Adipocyte (in vitro differentiated cells): Measurements from ENCODE around the gene CRIP2.
A peak's percentile ranks its signal among the peaks of the same experiment; 100 is the strongest.

ENCODE experiments used
- DNase-seq: peaks from one replicate; pipeline ENCODE4 v3.0.0-alpha.2; 2015; ENCODE audit warnings: low read depth
- H3K27me3 ChIP-seq: replicated peaks from 2 replicates; pipeline ENCODE4 v1.7.0; 2013; ENCODE audit warnings: mild to moderate bottlenecking, low read length, moderate library complexity; ENCODE audit not compliant: control insufficient read depth, insufficient read depth
- H3K36me3 ChIP-seq: 2 replicates; pipeline ENCODE4 v1.7.0; 2013; ENCODE audit warnings: low read length, mild to moderate bottlenecking, moderate library complexity; ENCODE audit not compliant: control insufficient read depth, insufficient read depth, severe bottlenecking
- H3K4me1 ChIP-seq: 2 replicates; pipeline ENCODE4 v1.7.0; 2013; ENCODE audit warnings: mild to moderate bottlenecking, low read length, moderate library complexity; ENCODE audit not compliant: control insufficient read depth, insufficient read depth
- H3K4me3 ChIP-seq: 2 replicates; pipeline ENCODE4 v1.7.0; 2013; ENCODE audit warnings: mild to moderate bottlenecking, low read length, moderate library complexity
- H3K9ac ChIP-seq: 2 replicates; pipeline ENCODE4 v1.7.0; 2013; ENCODE audit warnings: mild to moderate bottlenecking, low read length, moderate library complexity
- H3K9me3 ChIP-seq: 2 replicates; pipeline ENCODE4 v1.7.0; 2013; ENCODE audit warnings: mild to moderate bottlenecking, low read length, moderate library complexity; ENCODE audit not compliant: control insufficient read depth

CRIP2 gene, protein sequence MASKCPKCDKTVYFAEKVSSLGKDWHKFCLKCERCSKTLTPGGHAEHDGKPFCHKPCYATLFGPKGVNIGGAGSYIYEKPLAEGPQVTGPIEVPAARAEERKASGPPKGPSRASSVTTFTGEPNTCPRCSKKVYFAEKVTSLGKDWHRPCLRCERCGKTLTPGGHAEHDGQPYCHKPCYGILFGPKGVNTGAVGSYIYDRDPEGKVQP

DNA sequence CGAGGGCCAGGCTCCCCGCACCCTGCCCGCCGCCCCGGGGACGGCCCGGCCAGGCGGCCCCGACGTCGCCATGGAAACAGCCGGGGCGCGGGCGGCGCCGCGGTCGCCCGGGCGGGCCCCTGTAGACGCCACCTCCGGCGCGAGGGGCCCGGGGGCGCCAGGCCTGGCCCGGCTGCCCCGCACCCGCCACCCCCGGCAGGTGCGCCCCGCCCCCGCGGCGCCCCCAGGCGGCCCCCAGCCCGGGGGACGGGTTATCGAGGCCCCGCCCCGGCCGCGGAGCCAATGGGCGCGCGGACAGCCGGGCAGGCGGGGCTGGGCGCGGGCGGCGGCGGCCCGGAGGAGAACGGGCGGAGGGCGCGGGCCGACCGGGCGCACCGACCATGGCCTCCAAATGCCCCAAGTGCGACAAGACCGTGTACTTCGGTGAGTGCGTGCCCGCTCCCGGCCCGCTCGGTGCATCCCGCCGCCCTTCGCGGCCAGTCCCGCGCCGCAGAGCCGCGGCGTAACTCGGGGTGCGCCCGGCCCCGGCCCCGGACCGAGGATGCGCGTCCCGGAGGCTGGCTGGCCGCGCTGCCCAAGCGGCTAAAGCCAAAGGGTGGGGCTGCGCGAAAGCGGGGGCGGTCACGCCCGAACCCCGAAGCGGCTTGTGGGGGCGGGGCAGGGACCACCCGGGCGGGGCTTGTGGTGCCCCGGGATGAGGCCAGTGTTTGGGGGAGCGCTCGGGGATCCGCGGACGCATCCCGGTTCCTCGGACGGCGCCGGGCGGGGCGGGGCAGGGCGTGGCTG, at the start of gene CRIP2:
Gene CRIP2 (plus strand): TSS at position 339 of the 786 bp plus-strand sequence. CDS start 42 bp downstream, at position 381.
- peaks cover 16% of the 10 kb centered on the region for H3K4me1 ChIP-seq
- H3K4me3 ChIP-seq = peak within 1 kb of the TSS; percentile 70
- H3K27me3 ChIP-seq = no peaks in the 10 kb centered on the region
- H3K36me3 ChIP-seq = no peaks in the 10 kb centered on the region
- DNase-seq = peak; percentile 78
- H3K9me3 ChIP-seq = no peaks in the 10 kb centered on the region
- peak within 1 kb of the TSS; percentile 42 for H3K9ac ChIP-seq

DNA sequence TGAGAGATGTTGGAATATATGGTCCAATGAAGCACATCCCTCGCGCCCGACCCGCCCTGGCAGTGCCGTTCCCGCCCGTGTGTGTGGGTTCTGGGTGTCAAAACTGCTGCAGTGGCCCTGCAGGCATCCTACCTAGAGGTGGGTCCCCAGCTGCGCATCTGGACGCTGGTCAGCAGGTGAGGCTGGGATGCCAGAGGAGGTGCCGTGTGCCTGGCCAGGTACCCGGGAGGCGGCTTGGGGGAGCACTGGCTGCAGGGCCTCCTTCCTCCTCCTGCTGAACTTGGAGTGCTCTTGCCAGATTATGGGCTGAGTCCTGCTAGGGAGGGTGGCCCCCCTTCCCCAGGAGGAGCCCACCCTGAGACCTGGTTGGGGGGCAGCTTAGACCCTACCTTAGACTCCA, 49.8 kb upstream of the CRIP2 start:
- DNase-seq = no peak
- Histone ChIP-seq H3K4me1 (peaks cover 16% of the 10 kb centered on the region), H3K9me3 (no peaks in the 10 kb centered on the region), H3K36me3 (no peaks in the 10 kb centered on the region), H3K4me3 (no peak overlapping the region), H3K9ac (no peak overlapping the region), H3K27me3 (no peaks in the 10 kb centered on the region)

DNA sequence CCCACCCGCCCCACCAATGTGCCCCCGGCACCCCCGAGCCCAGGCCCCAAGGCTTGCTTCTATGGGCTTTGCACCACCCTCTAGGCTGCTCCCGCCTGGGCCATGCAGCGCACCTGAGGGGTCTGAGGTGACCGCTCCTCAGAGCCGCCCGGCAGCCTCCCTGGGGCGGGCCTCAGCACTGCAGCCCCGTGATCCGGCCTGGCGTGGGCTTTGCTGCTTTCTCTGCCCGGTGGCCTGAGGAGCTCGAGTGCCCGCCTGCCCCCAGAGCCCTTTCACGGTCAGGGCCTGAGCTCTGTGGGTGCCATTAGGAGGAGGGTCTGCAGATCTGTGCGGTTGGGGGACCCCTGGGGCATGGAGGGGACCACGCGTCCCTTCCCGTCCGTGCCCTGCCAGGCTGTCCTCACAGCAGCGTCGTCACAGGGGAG, 48.8 kb upstream of the CRIP2 start:
- Histone ChIP-seq H3K4me3 (no peak overlapping the region), H3K36me3 (no peaks in the 10 kb centered on the region), H3K27me3 (no peaks in the 10 kb centered on the region), H3K9ac (no peak overlapping the region), H3K9me3 (no peaks in the 10 kb centered on the region), H3K4me1 (peaks cover 22% of the 10 kb centered on the region)
- DNase-seq = no peak

DNA sequence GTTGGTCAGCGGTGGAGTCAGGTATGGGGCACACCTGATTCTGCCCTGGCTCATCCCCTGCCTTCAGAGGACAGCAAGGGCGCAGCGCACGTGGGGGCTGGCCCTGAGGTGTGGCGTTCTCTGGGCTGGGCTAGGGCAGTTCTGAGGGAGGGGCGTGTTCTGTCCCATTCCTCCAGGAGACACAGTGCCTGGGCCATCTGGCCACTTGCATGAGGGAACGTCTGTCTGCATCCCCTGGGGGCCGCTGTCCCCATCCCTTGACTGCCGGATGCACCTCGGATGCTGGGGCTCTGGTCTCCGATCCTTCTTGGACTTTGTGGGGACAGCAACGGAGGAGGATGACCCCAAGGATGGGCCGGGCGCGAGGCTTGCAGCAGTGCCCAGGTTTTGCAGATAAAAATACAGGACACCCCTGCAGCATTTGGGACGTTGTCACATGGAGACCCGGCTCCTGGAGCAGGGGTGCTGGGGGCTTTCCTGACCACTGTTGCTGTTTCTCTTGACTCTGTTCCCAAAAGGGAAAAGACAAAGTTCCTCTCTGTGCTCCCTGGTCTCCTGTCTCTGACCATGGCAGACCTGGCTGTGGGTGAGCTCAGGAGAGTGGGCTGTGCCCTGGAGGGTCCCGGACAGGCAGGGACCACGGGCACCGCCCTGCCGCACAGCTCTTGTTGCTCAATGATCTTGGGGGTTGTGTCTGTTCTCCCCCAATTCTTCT, 48.0 kb upstream of the CRIP2 start:
- no peak for DNase-seq
- Histone ChIP-seq H3K9ac (no peak overlapping the region), H3K9me3 (no peaks in the 10 kb centered on the region), H3K27me3 (no peaks in the 10 kb centered on the region), H3K36me3 (no peaks in the 10 kb centered on the region), H3K4me3 (no peak overlapping the region), H3K4me1 (peaks cover 19% of the 10 kb centered on the region)

DNA sequence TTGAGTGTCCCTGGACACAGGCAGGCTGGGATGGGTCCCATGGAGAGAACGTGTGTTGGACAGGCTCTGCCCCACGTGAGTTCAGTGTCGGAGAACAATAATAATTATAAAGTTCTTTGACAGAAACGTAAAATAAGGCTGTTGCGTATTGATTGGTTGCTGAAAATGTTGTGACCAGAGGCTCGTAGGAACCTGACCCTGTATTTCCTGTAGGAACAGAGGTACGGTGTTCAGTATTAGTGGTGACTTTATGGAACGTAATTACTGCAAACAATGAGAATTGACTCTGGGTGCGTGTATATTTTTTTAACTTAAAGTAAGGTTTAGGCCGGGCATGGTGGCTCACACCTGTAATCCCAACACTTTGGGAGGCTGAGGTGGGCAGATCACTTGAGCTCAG, 47.2 kb upstream of the CRIP2 start:
- H3K9ac ChIP-seq = no peak overlapping the region
- DNase-seq = no peak
- no peaks in the 10 kb centered on the region for H3K27me3 ChIP-seq
- no peaks in the 10 kb centered on the region for H3K9me3 ChIP-seq
- peaks cover under 1% of the 10 kb centered on the region for H3K36me3 ChIP-seq
- peaks cover 21% of the 10 kb centered on the region for H3K4me1 ChIP-seq
- no peak overlapping the region for H3K4me3 ChIP-seq

DNA sequence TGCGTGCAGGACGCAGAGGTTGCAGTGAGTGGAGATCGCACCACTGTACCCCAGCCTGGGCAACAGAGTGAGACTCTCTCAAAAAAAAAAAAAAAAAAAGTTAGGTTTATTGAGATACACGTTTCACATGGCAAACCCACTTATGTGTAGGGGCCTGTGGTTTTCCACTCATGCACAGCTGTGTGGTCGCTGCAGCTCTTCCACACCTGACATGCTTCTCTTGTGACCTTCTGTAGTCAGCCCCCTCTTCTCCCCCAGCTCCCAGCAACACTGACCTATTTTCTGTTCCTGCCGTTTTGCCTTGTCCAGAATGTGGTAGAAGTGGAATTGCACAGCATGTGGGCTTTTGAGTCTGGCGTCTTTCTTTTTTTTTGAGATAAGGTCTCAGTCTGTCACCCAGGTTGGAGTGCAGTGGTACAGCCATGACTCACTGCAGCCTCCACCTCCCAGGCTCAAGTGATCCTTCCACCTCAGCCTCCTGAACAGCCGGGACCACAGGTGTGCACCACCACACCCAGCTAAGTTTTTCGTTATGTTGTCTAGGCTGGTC, 46.6 kb upstream of the CRIP2 start:
- H3K4me3 ChIP-seq = no peak overlapping the region
- H3K27me3 ChIP-seq = no peaks in the 10 kb centered on the region
- no peak overlapping the region for H3K9ac ChIP-seq
- H3K36me3 ChIP-seq = peaks cover 3% of the 10 kb centered on the region
- peaks cover 21% of the 10 kb centered on the region for H3K4me1 ChIP-seq
- H3K9me3 ChIP-seq = no peaks in the 10 kb centered on the region
- DNase-seq = no peak

DNA sequence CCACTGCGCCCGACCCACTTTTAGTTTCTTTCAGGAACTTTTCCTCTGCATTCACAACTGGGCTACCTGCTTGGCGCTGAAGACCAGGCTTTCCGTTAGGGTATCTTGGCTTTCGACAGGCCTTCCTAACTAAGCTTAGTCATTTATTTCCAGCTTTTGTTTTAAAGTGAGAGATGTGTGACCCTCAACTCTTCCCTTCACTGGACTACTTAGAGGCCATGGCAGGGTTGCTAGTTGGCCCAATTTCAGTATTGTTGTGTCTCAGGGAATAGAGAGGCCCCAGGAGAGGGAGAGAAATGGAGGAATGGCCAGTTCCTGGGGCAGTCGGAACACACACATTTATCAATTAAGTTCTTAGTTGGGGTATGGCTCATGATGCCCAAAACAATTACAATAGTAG, 44.6 kb upstream of the CRIP2 start:
- no peak for DNase-seq
- Histone ChIP-seq H3K27me3 (no peaks in the 10 kb centered on the region), H3K9me3 (no peaks in the 10 kb centered on the region), H3K36me3 (peaks cover 3% of the 10 kb centered on the region), H3K9ac (no peak overlapping the region), H3K4me1 (peaks cover 21% of the 10 kb centered on the region), H3K4me3 (no peak overlapping the region)

DNA sequence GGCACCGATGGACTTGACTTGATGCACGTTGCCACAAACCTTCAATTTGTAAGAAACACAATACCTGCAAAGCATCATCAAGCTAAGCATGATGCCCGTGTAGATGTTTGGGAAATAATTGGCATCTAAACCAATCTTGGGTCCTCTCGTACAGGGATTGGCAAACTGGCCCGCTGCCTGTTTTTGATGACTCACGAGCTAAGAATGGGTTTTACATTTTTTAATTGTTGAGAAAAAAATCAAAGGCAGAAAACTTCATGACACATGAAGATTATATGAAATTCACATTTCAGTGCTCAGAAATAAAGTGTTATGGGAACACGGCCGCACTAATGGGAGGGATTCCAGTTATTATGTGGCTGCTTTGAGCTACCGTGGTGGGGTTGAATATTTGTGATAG, 44.1 kb upstream of the CRIP2 start:
- H3K27me3 ChIP-seq = no peaks in the 10 kb centered on the region
- no peak overlapping the region for H3K4me3 ChIP-seq
- H3K9ac ChIP-seq = no peak overlapping the region
- DNase-seq = peak; percentile 70
- H3K9me3 ChIP-seq = no peaks in the 10 kb centered on the region
- peaks cover 21% of the 10 kb centered on the region for H3K4me1 ChIP-seq
- H3K36me3 ChIP-seq = peaks cover 3% of the 10 kb centered on the region

DNA sequence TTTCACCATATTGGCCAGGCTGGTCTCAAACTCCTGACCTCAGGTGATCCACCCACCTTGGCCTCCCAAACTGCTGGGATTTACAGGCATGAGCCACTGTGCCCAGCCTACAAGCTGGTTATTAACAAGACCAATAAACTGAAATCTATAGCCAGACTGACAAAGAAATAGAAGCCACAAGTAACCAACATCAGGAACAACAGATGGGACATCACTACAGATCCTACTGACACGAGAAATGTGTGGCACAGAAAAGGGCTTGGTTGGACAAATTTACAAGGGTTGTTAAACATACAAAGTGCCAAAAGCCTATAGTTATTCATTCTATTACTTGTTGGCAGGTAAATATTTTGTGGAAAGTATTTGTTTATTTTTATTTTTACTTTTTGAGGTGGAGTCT, 43.4 kb upstream of the CRIP2 start:
- Histone ChIP-seq H3K4me3 (no peak overlapping the region), H3K36me3 (peaks cover 3% of the 10 kb centered on the region), H3K9ac (no peak overlapping the region), H3K27me3 (no peaks in the 10 kb centered on the region), H3K9me3 (no peaks in the 10 kb centered on the region), H3K4me1 (peaks cover 21% of the 10 kb centered on the region)
- DNase-seq = no peak

DNA sequence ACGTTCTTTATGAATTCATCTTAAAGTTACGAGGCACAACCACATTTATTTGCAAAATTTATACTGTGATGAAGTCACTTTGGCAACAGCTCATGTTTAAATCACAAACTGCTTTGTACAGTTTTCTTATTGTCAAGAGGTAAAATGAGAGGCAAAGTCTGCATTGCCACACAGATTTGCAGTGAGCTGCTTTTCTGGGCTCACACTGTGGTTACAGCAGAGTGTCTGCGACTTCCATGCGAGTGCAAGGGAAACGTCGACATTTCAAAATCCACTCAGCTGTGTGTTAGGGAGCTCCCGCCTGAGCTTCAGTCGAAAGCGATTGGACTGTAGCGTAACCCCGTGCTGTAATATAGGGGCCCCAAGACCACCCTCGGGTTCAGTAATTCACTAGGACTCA, 42.0 kb upstream of the CRIP2 start:
- H3K36me3 ChIP-seq = peaks cover 3% of the 10 kb centered on the region
- no peak for DNase-seq
- no peaks in the 10 kb centered on the region for H3K9me3 ChIP-seq
- H3K4me3 ChIP-seq = no peak overlapping the region
- H3K27me3 ChIP-seq = no peaks in the 10 kb centered on the region
- H3K9ac ChIP-seq = no peak overlapping the region
- H3K4me1 ChIP-seq = peaks cover 21% of the 10 kb centered on the region

DNA sequence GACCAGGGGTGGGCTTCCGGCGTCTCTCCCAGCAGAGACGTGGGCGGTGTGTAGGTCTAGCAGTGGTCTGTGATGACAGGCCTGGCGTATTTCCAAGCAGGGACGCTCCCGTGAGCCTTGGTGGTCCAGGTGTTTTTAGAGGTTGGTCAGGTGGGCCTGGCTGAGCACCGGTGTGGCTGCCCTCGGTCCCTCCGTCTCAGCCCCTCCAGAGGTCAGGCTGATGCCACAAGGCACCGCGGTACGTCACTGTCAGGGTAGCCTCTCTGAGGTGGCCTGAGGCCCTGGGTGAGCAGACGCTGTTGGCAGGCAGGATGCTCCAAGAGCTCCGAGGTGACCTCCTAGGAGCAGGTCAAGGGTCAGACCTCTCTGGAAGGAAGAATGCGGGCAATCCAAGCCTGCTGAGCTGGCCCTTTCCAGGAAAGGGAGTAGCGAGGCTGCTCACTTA, 41.4 kb upstream of the CRIP2 start:
- H3K4me3 ChIP-seq = no peak overlapping the region
- no peaks in the 10 kb centered on the region for H3K27me3 ChIP-seq
- no peak overlapping the region for H3K9ac ChIP-seq
- H3K36me3 ChIP-seq = peaks cover 3% of the 10 kb centered on the region
- peaks cover 20% of the 10 kb centered on the region for H3K4me1 ChIP-seq
- no peak for DNase-seq
- no peaks in the 10 kb centered on the region for H3K9me3 ChIP-seq
